Measurements from ENCODE around the gene NFS1. TPM values are rescaled to one million over a fixed set of nuclear protein-coding genes. Genes with fewer than 3 reads are reported as not detected.

NFS1 gene
- total and polyA plus RNA-seq, 2 of the 4 experiments (the other 2 are of a cell fraction): 16.5 to 35.6 TPM

- no TSS peak for BruUV-seq (replicated peaks)
- no peak for ATAC-seq (ENCODE audit: low read depth)
- H3K56ac ChIP-seq (ENCODE audit: extremely low read depth, insufficient read depth, low read length): no peak overlapping the region
- H3K79me1 ChIP-seq (ENCODE audit: low read depth in 1 of 2, low read length in 2 of 2): peaks cover 8 to 22% of the 10 kb centered on the region in 2 experiments; a peak in 3 of 4 replicates
- dilution Hi-C loops (cut with HindIII; ENCODE audit: low sequenced_read_pairs, unreplicated experiment): no loop called here
- no peak overlapping the region for H3K27ac ChIP-seq (ENCODE audit: insufficient read depth, low read length)
- no peaks in the 10 kb centered on the region for H3K9me3 ChIP-seq (ENCODE audit: control insufficient read depth, insufficient read depth, low read length)
- H3K27me3 ChIP-seq (ENCODE audit: control insufficient read depth, insufficient read depth, low read length): no peaks in the 10 kb centered on the region
- no peak overlapping the region for H2AK5ac ChIP-seq (ENCODE audit: low read depth, low read length)
- intact Hi-C loops (cut with micrococcal nuclease): no loop called here
- H2BK5ac ChIP-seq (ENCODE audit: low read depth, low read length, poor library complexity, severe bottlenecking): no peak overlapping the region
- H3K36me3 ChIP-seq (ENCODE audit: control insufficient read depth, insufficient read depth, low read length): peaks cover 41% of the 10 kb centered on the region
- H2AK9ac ChIP-seq (replicated peaks; ENCODE audit: low read depth, low read length, poor library complexity): no peak overlapping the region
- WGBS, 2 experiments (ENCODE audit: extremely low coverage in 2 of 2, insufficient read length in 1 of 2): 100% methylated on average over 1 of the region's 6 CpGs; no CpG with 5 or more reads in 1 of the 2 experiments
- H2AFZ ChIP-seq (replicated peaks; ENCODE audit: low read length, poor library complexity): no peak overlapping the region
- no peaks in the 10 kb centered on the region; the same call in 1 of the 2 replicates for H3K4me1 ChIP-seq (ENCODE audit: control insufficient read depth, insufficient read depth, low read length)
- no peak overlapping the region for H4K91ac ChIP-seq (ENCODE audit: insufficient read depth, low read depth, low read length)
- H3K14ac ChIP-seq (replicated peaks; ENCODE audit: low read depth, low read length): no peak overlapping the region
- in situ Hi-C loops (cut with MboI; ENCODE audit: low sequenced_read_pairs): no loop called here
- H4K8ac ChIP-seq (ENCODE audit: low read depth in 2 of 2, low read length in 2 of 2): no peak overlapping the region
- H3K4ac ChIP-seq (ENCODE audit: low read depth, low read length): no peak overlapping the region
- H2BK20ac ChIP-seq (ENCODE audit: low read depth, low read length): no peak overlapping the region
- POLR2A ChIA-PET (ENCODE audit: unreplicated experiment): no interaction called here
- H2BK15ac ChIP-seq (ENCODE audit: low read depth, low read length): no peak overlapping the region
- no peak overlapping the region for H3K18ac ChIP-seq (ENCODE audit: low read depth, low read length)
- no peak overlapping the region for H2BK120ac ChIP-seq (ENCODE audit: low read depth, low read length)
- CTCF ChIA-PET: interaction anchor here (0.5 kb wide), 1 partner anchor 96 kb away, joined by 3 read pairs; the partner anchor contains the start of gene C20orf173
- no peak overlapping the region for H3K23ac ChIP-seq (ENCODE audit: low read depth, low read length)
- peaks cover 14% of the 10 kb centered on the region for H3K9me1 ChIP-seq (ENCODE audit: insufficient read depth, low read length)
- no peak for TF ChIP-seq SMC3 (IDR thresholded peaks at IDR 0.05; ENCODE audit: low read depth, low read length)
- TF ChIP-seq CTCF (conservative IDR thresholded peaks at IDR 0.05; ENCODE audit: low read depth, low read length): no peak
- no peak overlapping the region for H3K4me3 ChIP-seq (ENCODE audit: insufficient read depth, low read depth, low read length)
- no peak overlapping the region for H3K9ac ChIP-seq (ENCODE audit: low read depth, low read length)
- no peak for DNase-seq
- no peak overlapping the region for H3K4me2 ChIP-seq (ENCODE audit: low read depth, low read length)
- H4K20me1 ChIP-seq (ENCODE audit: insufficient read depth, low read length): peaks cover 11% of the 10 kb centered on the region; the same call in 1 of the 2 replicates
- no peak overlapping the region for H4K5ac ChIP-seq (ENCODE audit: low read depth, low read length)
Measured at GRCh38 chr20:35625584-35626385, 73.4 kb downstream of the NFS1 start.
